Measurements from ENCODE around the gene IFNA16.
"Not testable (repeated sequence)": the region's sequence is repeated elsewhere in the genome, so short reads cannot be mapped to it uniquely, and the experiment has no call there.

- TF ChIP-seq SP1 (IDR thresholded peaks at IDR 0.05); FOXK2 (IDR thresholded peaks at IDR 0.05); TARDBP (IDR thresholded peaks at IDR 0.05); FOXM1 (IDR thresholded peaks at IDR 0.05; ENCODE audit: borderline replicate concordance); PKNOX1 (IDR thresholded peaks at IDR 0.05); NFRKB (IDR thresholded peaks at IDR 0.05): not testable (repeated sequence)
Measured at GRCh38 chr9:21210782-21211181, 6.3 kb downstream of the IFNA16 start.

All from HEK293T (cell line).